ENCODE measurements around the gene FHAD1. TPM values are rescaled to one million over a fixed set of nuclear protein-coding genes. Genes with fewer than 3 reads are reported as not detected.

FHAD1 gene
- total RNA-seq, 6 experiments from 2014 or later, result 0.06 to 0.53 (median 0.12) TPM; not detected in 3

DNA sequence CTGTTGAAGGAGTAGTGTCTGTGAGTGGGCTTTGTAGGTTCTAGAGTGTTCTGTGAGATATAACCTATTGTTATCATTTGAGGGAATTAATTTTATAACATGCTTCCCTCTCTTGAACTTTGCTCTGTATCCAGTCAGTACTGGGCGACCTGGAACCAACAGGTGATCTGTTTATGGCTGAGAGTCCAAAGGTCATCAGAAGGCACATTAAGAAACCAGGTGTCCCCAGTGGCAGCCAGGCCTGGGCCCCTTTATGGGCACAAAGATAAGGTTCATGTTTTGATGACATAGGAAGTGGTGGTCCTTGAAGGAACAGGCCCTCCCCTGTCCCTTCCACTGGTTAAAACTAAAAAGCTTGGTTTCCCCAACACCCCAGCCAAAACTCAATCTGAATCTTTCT is 61.1 kb downstream of the FHAD1 start:
- DNase-seq (no peak), ATAC-seq (peak; percentile 67 to 77 (median 71))
- Histone ChIP-seq H3K9me3 (no peaks in the 10 kb centered on the region), H3K27me3 (no peaks in the 10 kb centered on the region), H3K27ac (peak overlapping the region; percentile 33 to 58 (median 36)), H3K4me1 (peaks cover 0 to 13% (median 3%) of the 10 kb centered on the region in 4 donors), H3K36me3 (no peaks in the 10 kb centered on the region), H3K4me3 (no peak overlapping the region)
- 38% methylated on average over 1 of the region's 1 CpG for WGBS (ENCODE audit: insufficient coverage, low coverage, low lambda C conversion rate, missing lambda C conversion rate)
- intact Hi-C loops (cut with DNase I), result loop anchor here in 1 of 2 donors (10.0 kb wide), 1 partner anchor 183 kb away; no protein-coding TSS in a partner anchor
- TF ChIP-seq POLR2A (IDR thresholded peaks at IDR 0.05), result no peak
- TF ChIP-seq, protein P1, sequence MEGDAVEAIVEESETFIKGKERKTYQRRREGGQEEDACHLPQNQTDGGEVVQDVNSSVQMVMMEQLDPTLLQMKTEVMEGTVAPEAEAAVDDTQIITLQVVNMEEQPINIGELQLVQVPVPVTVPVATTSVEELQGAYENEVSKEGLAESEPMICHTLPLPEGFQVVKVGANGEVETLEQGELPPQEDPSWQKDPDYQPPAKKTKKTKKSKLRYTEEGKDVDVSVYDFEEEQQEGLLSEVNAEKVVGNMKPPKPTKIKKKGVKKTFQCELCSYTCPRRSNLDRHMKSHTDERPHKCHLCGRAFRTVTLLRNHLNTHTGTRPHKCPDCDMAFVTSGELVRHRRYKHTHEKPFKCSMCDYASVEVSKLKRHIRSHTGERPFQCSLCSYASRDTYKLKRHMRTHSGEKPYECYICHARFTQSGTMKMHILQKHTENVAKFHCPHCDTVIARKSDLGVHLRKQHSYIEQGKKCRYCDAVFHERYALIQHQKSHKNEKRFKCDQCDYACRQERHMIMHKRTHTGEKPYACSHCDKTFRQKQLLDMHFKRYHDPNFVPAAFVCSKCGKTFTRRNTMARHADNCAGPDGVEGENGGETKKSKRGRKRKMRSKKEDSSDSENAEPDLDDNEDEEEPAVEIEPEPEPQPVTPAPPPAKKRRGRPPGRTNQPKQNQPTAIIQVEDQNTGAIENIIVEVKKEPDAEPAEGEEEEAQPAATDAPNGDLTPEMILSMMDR (IDR thresholded peaks at IDR 0.05), result no peak

DNA sequence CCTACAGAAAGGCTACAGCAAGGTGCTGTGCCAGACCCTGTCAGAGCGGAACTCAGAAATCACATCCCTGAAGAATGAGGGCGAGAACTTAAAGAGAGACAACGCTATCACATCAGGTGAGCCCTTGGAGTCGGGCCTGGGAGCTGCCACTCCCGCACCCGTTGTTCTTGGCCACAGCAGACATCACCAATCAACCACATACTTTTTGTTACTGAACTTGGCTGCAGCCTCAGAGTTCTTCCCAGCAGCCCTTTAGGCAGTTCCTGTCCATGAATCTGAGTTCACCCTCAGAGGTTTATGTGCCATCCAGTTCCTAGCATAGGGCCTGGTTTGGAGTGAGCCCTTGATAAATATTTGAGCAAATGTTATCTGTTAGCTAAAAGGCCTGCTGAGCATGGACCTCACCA is 61.6 kb downstream of the FHAD1 start:
- Histone ChIP-seq H3K4me1 (peaks cover 0 to 13% (median 3%) of the 10 kb centered on the region in 4 donors), H3K36me3 (no peaks in the 10 kb centered on the region), H3K4me3 (no peak overlapping the region), H3K9me3 (no peaks in the 10 kb centered on the region), H3K27ac (peak overlapping the region; percentile 33 to 58 (median 36)), H3K27me3 (no peaks in the 10 kb centered on the region)
- ATAC-seq (peak; percentile 76 to 84 (median 80)), DNase-seq (peak in 1 of 3 donors; percentile 49)
- 35% methylated on average over 2 of the region's 6 CpGs for WGBS (ENCODE audit: insufficient coverage, low coverage, low lambda C conversion rate, missing lambda C conversion rate)
- intact Hi-C loops (cut with DNase I), result loop anchor here in 1 of 2 donors (10.0 kb wide), 1 partner anchor 184 kb away; no protein-coding TSS in a partner anchor
- TF ChIP-seq, protein P1 (IDR thresholded peaks at IDR 0.05), result no peak
- TF ChIP-seq POLR2A (IDR thresholded peaks at IDR 0.05), result no peak

DNA sequence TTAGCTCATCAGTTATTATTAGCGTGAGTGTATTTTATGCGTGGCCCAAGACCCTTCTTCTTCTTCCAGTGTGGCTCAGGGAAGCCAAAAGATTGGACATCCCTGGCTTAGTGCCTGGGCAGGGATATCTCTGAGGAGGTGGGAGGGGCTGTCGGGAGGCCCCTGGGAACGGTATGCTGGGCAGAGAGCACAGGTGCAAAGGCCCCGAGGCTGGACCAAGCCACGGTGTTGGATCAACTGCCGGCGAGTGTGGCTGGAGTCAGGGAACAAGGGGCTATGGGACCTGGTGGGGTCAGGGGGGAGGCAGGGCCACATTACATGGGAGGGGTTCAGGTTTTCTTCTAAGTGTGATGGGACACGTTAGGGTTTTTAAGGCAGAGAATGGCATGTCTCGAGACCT is 62.7 kb downstream of the FHAD1 start:
- Histone ChIP-seq H3K27me3 (no peaks in the 10 kb centered on the region), H3K27ac (no peak overlapping the region), H3K9me3 (no peaks in the 10 kb centered on the region), H3K36me3 (no peaks in the 10 kb centered on the region), H3K4me1 (peaks cover 0 to 13% (median 3%) of the 10 kb centered on the region in 4 donors), H3K4me3 (no peak overlapping the region)
- no peak for ATAC-seq
- no peak for DNase-seq
- intact Hi-C loops (cut with DNase I), result loop anchor here in 1 of 2 donors (10.0 kb wide), 1 partner anchor 185 kb away; no protein-coding TSS in a partner anchor
- 91% methylated on average over 10 of the region's 10 CpGs for WGBS (ENCODE audit: insufficient coverage, low coverage, low lambda C conversion rate, missing lambda C conversion rate)
- TF ChIP-seq POLR2A (IDR thresholded peaks at IDR 0.05), result no peak
- TF ChIP-seq, protein P1 (IDR thresholded peaks at IDR 0.05), result no peak

DNA sequence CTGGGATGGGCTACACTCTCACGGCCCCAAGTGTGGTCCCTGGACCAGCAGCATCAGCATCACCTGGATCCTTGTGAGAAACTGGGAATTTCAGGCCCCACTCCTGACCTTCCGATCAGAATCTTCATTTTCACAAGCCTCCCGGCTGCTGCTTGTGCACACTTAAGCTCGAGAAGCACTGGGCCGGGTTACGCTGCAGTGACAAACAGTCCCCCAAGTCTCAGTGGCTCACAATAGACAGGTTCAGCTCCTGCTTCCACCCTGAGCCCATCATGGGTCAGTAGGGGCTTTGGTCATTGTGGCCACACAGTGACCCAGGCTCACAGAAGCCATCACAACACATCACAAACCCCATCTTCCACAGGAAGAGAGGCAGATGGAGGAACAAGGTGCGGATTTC is 63.5 kb downstream of the FHAD1 start:
- WGBS (ENCODE audit: insufficient coverage, low coverage, low lambda C conversion rate, missing lambda C conversion rate), result 73% methylated on average over 3 of the region's 7 CpGs

More for the DNA sequence above, 63.5 kb downstream of the FHAD1 start:
- ATAC-seq (no peak), DNase-seq (no peak)
- Histone ChIP-seq H3K9me3 (no peaks in the 10 kb centered on the region), H3K27ac (no peak overlapping the region), H3K36me3 (no peaks in the 10 kb centered on the region), H3K4me3 (no peak overlapping the region), H3K27me3 (no peaks in the 10 kb centered on the region), H3K4me1 (peaks cover 0 to 13% (median 3%) of the 10 kb centered on the region in 4 donors)
- intact Hi-C loops (cut with DNase I), result no loop called here
- TF ChIP-seq, protein P1 (IDR thresholded peaks at IDR 0.05), result no peak
- no peak for TF ChIP-seq POLR2A (IDR thresholded peaks at IDR 0.05)

All from right lobe of liver (tissue), 6 donors.